Spinal cord (tissue), 10 donors: ENCODE measurements around the gene APP. TPM values are rescaled to one million over a fixed set of nuclear protein-coding genes. Genes with fewer than 3 reads are reported as not detected.

Experiments used
- DNase-seq, 6 donors: peaks; one replicate each; pipeline versions ENCODE4 v3.0.0 to v3.0.0-alpha.2; 2013 to 2015; ENCODE audit warnings: low spot score in 6 of 6, low read depth in 4 of 6
- H3K27ac ChIP-seq: one replicate; pipeline ENCODE4 v1.5.1; 2013; ENCODE audit warnings: low read depth, low read length, control low read depth
- H3K27me3 ChIP-seq: one replicate; pipeline ENCODE4 v1.6.1; 2013; ENCODE audit warnings: low read length; ENCODE audit not compliant: control insufficient read depth, insufficient read depth
- H3K36me3 ChIP-seq: one replicate; pipeline ENCODE4 v1.6.1; 2013; ENCODE audit warnings: low read length; ENCODE audit not compliant: control insufficient read depth, insufficient read depth
- H3K4me1 ChIP-seq: one replicate; pipeline ENCODE4 v1.6.1; 2013; ENCODE audit warnings: low read length; ENCODE audit not compliant: control insufficient read depth, insufficient read depth
- H3K4me3 ChIP-seq: one replicate; pipeline ENCODE4 v1.5.1; 2013; ENCODE audit warnings: low read depth, low read length, control low read depth
- H3K9me3 ChIP-seq: one replicate; pipeline ENCODE4 v1.6.1; 2013; ENCODE audit warnings: low read length; ENCODE audit not compliant: control insufficient read depth, insufficient read depth
- WGBS: methylation state at CpG from one replicate; pipeline ENCODE4 v1.1.5; 2013; ENCODE audit warnings: missing lambda C conversion rate; ENCODE audit not compliant: insufficient coverage; 5-methylcytosine and 5-hydroxymethylcytosine counted together
- polyA plus RNA-seq, 2 donors: library from polyadenylated mRNA; unstranded; fragments of 120-200 nt; gene quantifications; one replicate each; pipeline ENCODE4 v1.2.1, GENCODE V29; 2013; ENCODE audit not compliant: insufficient read length in 2 of 2
- total RNA-seq, 2 donors: library from RNA; depleted of rRNA in 1 of 2; stranded (reverse); fragments of 120-200 nt in 1 of 2; fragments of >200 nt in 1 of 2; gene quantifications; one replicate each; pipeline versions ENCODE4 v1.2.3 to v1.2.4, GENCODE V29; 2013 to 2014
- donor health status: healthy.

The APP gene
- total and polyA plus RNA-seq, 4 donors, result 606 to 947 (median 855) TPM

DNA sequence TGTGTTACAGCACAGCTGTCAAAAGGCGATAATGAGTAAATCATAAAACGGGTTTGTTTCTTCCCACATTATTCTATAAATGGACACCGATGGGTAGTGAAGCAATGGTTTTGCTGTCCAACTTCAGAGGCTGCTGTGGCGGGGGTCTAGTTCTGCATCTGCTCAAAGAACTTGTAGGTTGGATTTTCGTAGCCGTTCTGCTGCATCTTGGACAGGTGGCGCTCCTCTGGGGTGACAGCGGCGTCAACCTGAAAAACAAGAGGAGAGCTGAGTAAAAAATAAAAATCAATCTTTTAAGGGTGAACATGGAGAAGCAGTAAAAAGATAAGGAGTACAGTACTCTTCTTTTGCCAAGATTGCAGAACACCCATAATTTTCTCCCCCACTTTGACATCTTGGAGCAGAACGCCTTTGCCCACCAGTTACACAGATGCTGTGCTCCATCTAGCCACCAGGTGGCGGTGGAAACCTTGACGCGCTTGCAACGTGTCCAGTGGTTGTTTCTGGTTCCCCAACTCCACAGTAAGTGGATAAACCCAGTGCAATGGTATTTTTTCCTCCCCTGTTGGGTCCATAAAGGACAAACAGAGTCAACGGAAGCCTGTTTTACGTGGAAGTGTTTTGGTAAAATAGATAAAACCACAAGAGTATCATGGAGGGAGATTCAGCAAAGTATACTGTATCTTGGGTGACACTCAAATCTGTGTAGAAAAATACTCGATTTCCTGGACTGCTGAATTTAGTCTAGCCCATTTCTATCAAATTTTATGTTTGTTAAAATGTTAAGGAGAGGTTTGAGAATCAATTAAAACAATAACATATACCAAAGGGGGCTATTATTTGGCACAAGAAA is 288.8 kb downstream of the APP start:
- H3K4me3 ChIP-seq, result no peak overlapping the region
- H3K27ac ChIP-seq, result no peak overlapping the region

DNA sequence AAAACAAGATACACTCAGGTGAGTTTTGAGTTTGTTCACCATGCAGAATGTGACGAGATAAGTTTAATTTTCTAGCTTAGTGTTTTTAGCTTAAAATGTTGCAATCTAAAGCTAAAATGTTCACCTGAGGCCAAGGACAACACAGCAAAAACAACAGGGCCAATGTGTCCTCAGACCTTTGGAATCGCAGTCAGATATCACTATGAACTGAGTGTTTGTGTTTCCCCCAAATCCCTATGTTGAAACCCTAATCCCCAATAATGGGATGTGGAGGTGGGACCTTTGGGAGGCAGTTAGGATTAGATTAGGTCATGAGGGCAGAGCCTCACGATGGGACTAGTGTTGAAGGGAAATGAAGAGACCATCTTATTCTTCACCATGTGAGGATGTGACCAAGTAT is 291.4 kb downstream of the APP start:
- Histone ChIP-seq H3K36me3 (peaks cover 5% of the 10 kb centered on the region), H3K4me3 (no peak overlapping the region), H3K9me3 (no peaks in the 10 kb centered on the region), H3K27me3 (no peaks in the 10 kb centered on the region), H3K27ac (no peak overlapping the region), H3K4me1 (no peaks in the 10 kb centered on the region)
- no peak for DNase-seq
- WGBS, result no CpG with 5 or more reads among the region's 3 CpGs

More for the DNA sequence above, 288.8 kb downstream of the APP start:
- Histone ChIP-seq H3K9me3 (no peaks in the 10 kb centered on the region), H3K36me3 (peaks cover 6% of the 10 kb centered on the region), H3K27me3 (no peaks in the 10 kb centered on the region), H3K4me1 (peaks cover 3% of the 10 kb centered on the region)
- 41% methylated on average over 7 of the region's 17 CpGs for WGBS
- peak in 5 of 6 donors; percentile 35 to 91 (median 59) for DNase-seq

DNA sequence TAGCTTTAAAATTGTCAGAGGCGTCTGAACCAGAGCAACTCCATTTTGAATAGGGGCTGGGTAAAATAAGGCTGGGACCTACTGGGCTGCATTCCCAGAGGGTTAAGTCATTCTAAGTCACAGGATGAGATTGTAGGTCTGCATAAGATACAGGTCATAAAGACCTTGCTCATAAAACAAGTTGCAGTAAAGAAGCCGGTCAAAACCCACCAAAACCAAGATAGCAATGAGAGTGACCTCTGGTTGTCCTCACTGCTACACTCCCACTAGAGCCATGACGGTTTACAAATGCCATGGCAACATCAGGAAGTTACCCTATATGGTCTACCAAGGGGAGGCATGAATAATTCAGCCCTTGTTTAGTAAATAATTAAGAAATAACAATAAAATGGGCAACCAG is 292.2 kb downstream of the APP start:
- Histone ChIP-seq H3K4me1 (no peaks in the 10 kb centered on the region), H3K4me3 (no peak overlapping the region), H3K36me3 (no peaks in the 10 kb centered on the region), H3K27me3 (no peaks in the 10 kb centered on the region), H3K9me3 (no peaks in the 10 kb centered on the region), H3K27ac (no peak overlapping the region)
- WGBS, result no CpG with 5 or more reads among the region's 3 CpGs
- DNase-seq, result no peak

DNA sequence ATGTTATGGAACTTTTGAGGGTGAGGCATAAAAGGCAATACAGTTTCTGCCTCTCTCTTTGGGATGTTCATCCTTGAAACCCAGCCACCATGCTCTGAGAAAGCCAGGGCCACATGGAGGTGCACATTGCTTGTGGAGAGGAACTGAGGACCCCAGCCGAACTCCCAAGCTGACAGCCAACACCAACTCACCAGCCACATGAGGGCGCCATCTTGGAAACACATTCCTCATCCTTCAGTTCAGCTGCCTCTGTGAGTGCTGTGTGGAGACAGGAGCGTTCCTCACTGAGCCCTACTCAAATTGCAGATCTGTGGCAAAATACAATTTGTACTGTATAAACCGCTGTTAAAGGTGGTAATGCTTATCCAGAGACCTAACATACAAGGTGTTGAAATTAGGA is 298.3 kb downstream of the APP start:
- no peaks in the 10 kb centered on the region for H3K27me3 ChIP-seq
- no peak for DNase-seq
- WGBS, result 100% methylated on average over 2 of the region's 4 CpGs

DNA sequence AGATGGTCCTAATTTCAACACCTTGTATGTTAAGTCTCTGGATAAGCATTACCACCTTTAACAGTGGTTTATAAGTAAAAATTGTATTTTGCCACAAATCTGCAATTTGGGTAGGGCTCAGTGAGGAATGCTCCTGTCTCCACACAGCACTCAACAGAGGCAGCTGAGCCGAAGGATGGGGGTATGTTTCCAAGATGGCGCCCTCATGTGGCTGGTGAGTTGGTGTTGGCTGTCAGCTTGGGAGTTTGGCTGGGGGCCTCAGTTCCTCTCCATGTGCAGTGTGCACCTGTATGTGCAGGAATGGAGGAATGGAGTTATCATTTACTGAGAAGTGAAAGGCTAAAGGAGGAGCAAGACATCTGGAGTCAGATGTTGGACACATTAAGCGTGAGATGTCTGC is 299.0 kb downstream of the APP start:
- Histone ChIP-seq H3K4me1 (no peaks in the 10 kb centered on the region), H3K27ac (no peak overlapping the region), H3K9me3 (no peaks in the 10 kb centered on the region), H3K4me3 (no peak overlapping the region), H3K27me3 (no peaks in the 10 kb centered on the region), H3K36me3 (no peaks in the 10 kb centered on the region)
- 94% methylated on average over 2 of the region's 3 CpGs for WGBS
- DNase-seq, result no peak

More for the DNA sequence above, 298.3 kb downstream of the APP start:
- Histone ChIP-seq H3K4me1 (no peaks in the 10 kb centered on the region), H3K4me3 (no peak overlapping the region), H3K9me3 (no peaks in the 10 kb centered on the region), H3K27ac (no peak overlapping the region), H3K36me3 (no peaks in the 10 kb centered on the region)

DNA sequence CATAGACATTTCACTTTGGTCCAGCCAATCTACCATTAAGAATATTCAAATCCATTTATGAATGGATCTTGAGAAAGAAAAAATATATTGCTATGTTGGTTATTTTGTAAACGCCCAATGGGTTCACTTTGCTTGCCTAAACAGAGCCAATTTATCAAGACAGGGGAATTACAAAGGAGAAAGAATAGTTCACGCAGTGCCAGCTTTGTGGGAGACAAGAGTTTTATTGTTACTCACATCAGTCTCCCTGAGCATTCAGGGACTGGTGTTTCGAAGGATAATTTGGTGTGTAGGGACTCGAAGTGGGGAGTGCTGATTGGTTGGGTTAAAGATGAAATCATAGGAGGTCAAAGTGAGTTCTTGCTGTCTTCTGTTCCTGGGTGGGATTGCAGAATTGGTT is 300.5 kb downstream of the APP start:
- no peaks in the 10 kb centered on the region for H3K4me1 ChIP-seq
- WGBS, result 38% methylated on average over 4 of the region's 4 CpGs
- DNase-seq, result no peak
- H3K27ac ChIP-seq, result no peak overlapping the region
- no peaks in the 10 kb centered on the region for H3K9me3 ChIP-seq
- no peaks in the 10 kb centered on the region for H3K36me3 ChIP-seq
- no peak overlapping the region for H3K4me3 ChIP-seq
- H3K27me3 ChIP-seq, result no peaks in the 10 kb centered on the region

DNA sequence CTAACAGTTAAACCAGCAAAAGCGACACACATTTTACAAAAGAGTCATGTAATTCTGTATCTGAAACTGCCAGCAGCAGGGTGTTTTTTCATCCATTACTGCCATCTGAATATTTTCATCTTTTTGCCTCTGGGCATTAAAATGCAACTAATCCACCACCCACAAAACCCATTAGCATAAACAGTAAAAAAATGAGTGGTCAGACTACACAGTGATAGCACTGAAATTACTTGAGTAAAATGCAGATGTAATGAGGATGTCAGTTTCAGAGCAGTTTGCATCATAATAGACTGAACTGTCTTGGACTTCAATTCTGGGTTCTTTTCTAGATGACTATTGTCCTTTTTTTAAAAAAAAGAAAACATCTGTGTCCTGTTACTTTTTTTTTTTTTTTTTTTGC is 303.5 kb downstream of the APP start:
- Histone ChIP-seq H3K36me3 (no peaks in the 10 kb centered on the region), H3K27me3 (no peaks in the 10 kb centered on the region), H3K9me3 (no peaks in the 10 kb centered on the region), H3K4me1 (no peaks in the 10 kb centered on the region), H3K4me3 (no peak overlapping the region), H3K27ac (no peak overlapping the region)
- DNase-seq, result no peak
- WGBS, result 100% methylated on average over 1 of the region's 1 CpG

DNA sequence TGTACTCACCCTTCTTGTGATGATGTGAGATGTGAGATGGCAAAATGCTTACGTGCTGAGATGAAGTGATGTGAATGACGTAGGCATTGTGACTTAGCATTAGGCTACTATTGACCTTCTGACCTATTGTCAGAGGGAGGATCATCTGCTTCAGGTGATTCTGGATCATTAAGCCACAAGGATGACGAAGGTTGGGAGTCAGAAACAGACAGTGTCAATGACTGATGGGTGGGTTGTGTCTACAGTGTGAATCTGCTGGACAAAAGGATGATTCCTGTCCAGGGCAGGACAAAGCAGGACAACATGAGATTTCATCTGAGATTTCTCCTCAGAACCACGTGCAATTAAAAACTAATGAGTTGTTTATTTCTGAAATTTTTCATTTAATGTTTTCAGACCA is 306.8 kb downstream of the APP start:
- Histone ChIP-seq H3K27ac (no peak overlapping the region), H3K27me3 (no peaks in the 10 kb centered on the region), H3K9me3 (no peaks in the 10 kb centered on the region), H3K36me3 (no peaks in the 10 kb centered on the region), H3K4me1 (no peaks in the 10 kb centered on the region), H3K4me3 (no peak overlapping the region)
- 91% methylated on average over 3 of the region's 4 CpGs for WGBS
- no peak for DNase-seq

DNA sequence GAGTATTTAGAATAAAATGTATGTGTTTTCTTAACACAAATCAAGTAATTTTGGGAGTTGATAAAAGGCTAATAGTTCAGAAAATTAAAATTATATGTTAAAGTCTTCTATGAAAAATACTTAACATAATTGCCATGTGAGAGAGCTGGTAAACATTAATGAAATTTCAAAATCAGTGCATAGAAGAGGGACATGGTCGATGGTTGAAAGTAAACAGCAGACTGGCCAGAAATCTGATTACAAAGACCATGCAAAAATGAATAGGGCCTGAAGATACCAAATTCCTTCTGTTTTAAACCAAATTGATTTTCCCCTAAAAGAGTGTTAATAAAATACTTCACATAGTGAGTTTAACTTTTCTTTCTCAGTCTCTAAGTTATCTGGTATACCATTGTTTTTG is 307.5 kb downstream of the APP start:
- H3K4me3 ChIP-seq, result no peak overlapping the region
- no peak for DNase-seq
- no peaks in the 10 kb centered on the region for H3K9me3 ChIP-seq
- no peaks in the 10 kb centered on the region for H3K4me1 ChIP-seq
- H3K36me3 ChIP-seq, result no peaks in the 10 kb centered on the region
- no peak overlapping the region for H3K27ac ChIP-seq
- WGBS, result no CpG with 5 or more reads among the region's 1 CpG
- no peaks in the 10 kb centered on the region for H3K27me3 ChIP-seq

DNA sequence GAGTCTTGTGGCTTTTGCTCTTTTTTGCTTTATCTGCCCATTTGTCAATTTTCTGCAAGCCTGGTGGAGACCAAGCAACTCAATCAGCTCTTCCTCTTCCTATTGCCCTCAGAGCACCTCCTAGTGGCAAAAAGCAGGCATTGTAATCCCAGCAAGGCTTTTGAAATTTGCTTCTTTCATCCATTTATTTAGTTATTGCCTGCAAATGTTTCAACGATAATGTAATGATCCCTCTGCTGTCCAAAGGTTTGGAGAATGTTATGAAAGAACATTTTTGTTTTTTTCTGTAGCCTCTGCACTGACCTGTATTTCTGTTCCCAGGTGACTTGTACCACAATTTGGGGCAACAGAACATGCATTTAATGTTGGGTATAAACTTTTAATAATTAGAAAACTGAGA is 308.0 kb downstream of the APP start:
- H3K4me3 ChIP-seq, result no peak overlapping the region
- no peaks in the 10 kb centered on the region for H3K9me3 ChIP-seq
- H3K27me3 ChIP-seq, result no peaks in the 10 kb centered on the region
- H3K36me3 ChIP-seq, result no peaks in the 10 kb centered on the region
- no CpG with 5 or more reads among the region's 1 CpG for WGBS
- no peak overlapping the region for H3K27ac ChIP-seq
- H3K4me1 ChIP-seq, result no peaks in the 10 kb centered on the region
- DNase-seq, result no peak
